GM19468 (cell line): ENCODE data around the gene NR4A2.

Experiments used
- ATAC-seq: cut with Tn5 transposase; IDR thresholded peaks from one replicate; pipeline ENCODE4 v1.9.1; 2021; ENCODE audit warnings: mild to moderate bottlenecking, moderate library complexity, moderate number of reproducible peaks; ENCODE audit not compliant: unreplicated experiment; ENCODE audit errors: extremely low read depth

Gene NR4A2

GRCh38 chr2:156332534-156333273 is at the start of gene NR4A2:
Gene NR4A2 (minus strand): TSS chr2:156332721. CDS start chr2:156330186, 2,535 bp downstream.
- ATAC-seq, result peak; percentile 70

GRCh38 chr2:156380117-156380645 is 47.7 kb upstream of the NR4A2 start:
- peak; percentile 95 for ATAC-seq

GRCh38 chr2:156379714-156380113 is 47.2 kb upstream of the NR4A2 start:
- no peak for ATAC-seq

GRCh38 chr2:156379071-156379470 is 46.5 kb upstream of the NR4A2 start:
- ATAC-seq, result no peak

GRCh38 chr2:156366753-156367152 is 34.2 kb upstream of the NR4A2 start:
- no peak for ATAC-seq

GRCh38 chr2:156363141-156363540 is 30.6 kb upstream of the NR4A2 start:
- no peak for ATAC-seq

GRCh38 chr2:156356014-156356754 is 23.7 kb upstream of the NR4A2 start:
- ATAC-seq, result no peak

- ATAC-seq, result no peak
These were observed 20.4 kb upstream of the NR4A2 start for GRCh38 chr2:156352911-156353310.

GRCh38 chr2:156350374-156351142 is 18.0 kb upstream of the NR4A2 start:
- no peak for ATAC-seq

GRCh38 chr2:156349605-156350004 is 17.1 kb upstream of the NR4A2 start:
- ATAC-seq, result no peak

- no peak for ATAC-seq
These were observed 16.6 kb upstream of the NR4A2 start for GRCh38 chr2:156349161-156349560.

- ATAC-seq, result no peak
These were observed 14.9 kb upstream of the NR4A2 start for GRCh38 chr2:156347431-156347830.

- no peak for ATAC-seq
These were observed 14.2 kb upstream of the NR4A2 start for GRCh38 chr2:156346731-156347130.

GRCh38 chr2:156345582-156345981 is 13.1 kb upstream of the NR4A2 start:
- ATAC-seq, result no peak

GRCh38 chr2:156343940-156344301 is 11.4 kb upstream of the NR4A2 start:
- ATAC-seq, result no peak

GRCh38 chr2:156343096-156343939 is 10.8 kb upstream of the NR4A2 start:
- no peak for ATAC-seq

- peak; percentile 39 for ATAC-seq
These were observed 10.0 kb upstream of the NR4A2 start for GRCh38 chr2:156342254-156343095.

GRCh38 chr2:156341452-156342253 is 9.1 kb upstream of the NR4A2 start:
- peak; percentile 82 for ATAC-seq
